SK-N-MC (cell line): ENCODE results near the gene MRPL39.

Source experiments
- EZH2 ChIP-seq: fragments of 200-600 bp; sonication (generic); IDR thresholded peaks from one replicate; pipeline ENCODE4 v1.6.1; 2017; ENCODE audit warnings: antibody characterized with exemption
- POLR2AphosphoS5 ChIP-seq: IDR thresholded peaks from 2 replicates; pipeline ENCODE4 v1.6.1; 2012; ENCODE audit warnings: mild to moderate bottlenecking, low read depth, low read length, borderline replicate concordance

DNA sequence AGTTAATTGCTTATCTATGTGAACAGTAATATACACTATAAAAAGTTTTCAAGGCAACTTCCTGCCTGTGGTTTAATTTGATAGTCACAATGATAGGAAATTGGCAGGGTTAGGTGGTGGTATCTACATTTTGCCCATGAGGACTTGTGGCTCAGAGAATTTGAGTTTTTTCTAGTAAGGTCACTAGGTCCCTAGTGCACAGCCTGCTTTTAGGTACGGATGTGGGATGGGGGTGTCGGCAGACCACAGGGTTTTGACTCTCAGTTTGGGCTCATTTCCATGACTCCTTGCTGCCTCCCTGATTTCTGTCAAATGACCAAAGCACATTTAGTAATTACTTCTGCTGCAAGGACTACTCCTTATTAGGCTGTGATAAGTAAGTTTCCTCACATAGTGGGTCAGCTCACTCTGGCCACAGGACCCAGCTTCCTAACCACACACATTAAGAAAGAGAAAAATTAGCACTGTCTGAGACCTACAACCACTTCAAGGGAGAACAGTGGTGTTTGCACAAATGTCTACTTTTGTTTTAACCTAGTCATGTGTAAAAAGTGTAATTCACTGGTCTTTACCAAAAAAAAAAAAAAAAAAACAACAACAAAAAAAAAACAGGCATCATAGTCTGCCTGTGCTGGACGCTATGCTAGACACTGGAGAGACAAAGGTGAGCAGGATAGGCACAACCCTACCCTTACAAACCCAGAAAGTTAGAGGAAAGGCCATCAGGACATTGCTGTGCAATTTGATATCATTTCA lies 43.7 kb downstream of the MRPL39 start:
- TF ChIP-seq EZH2 (no peak), POLR2AphosphoS5 (no peak)
